Measurements from ENCODE around the gene CLIP2. TPM values are rescaled to one million over a fixed set of nuclear protein-coding genes. Genes with fewer than 3 reads are reported as not detected.
A peak's percentile ranks its signal among the peaks of the same experiment; 100 is the strongest.

The CLIP2 gene
- total RNA-seq, 1 donor from 2014 or later = 48.9 TPM

GRCh38 chr7:74286131-74286530 lies 3.1 kb upstream of the CLIP2 start:
- H3K4me3 Mint-ChIP-seq = no peak overlapping the region
- no peak for TF ChIP-seq CTCF (conservative IDR thresholded peaks at IDR 0.05)
- H3K9me3 Mint-ChIP-seq = no peaks in the 10 kb centered on the region
- DNase-seq (ENCODE audit: extremely low spot score, unreplicated experiment) = no peak
- no peaks in the 10 kb centered on the region for H3K36me3 Mint-ChIP-seq
- peaks cover 17% of the 10 kb centered on the region for H3K4me1 Mint-ChIP-seq (ENCODE audit: unreplicated experiment)
- H3K27me3 Mint-ChIP-seq = no peaks in the 10 kb centered on the region
- no peak overlapping the region for H3K27ac Mint-ChIP-seq

GRCh38 chr7:74287303-74288033 lies 1.7 kb upstream of the CLIP2 start:
- no peak for DNase-seq (ENCODE audit: extremely low spot score, unreplicated experiment)
- peaks cover 23% of the 10 kb centered on the region for H3K4me1 Mint-ChIP-seq (ENCODE audit: unreplicated experiment)
- no peaks in the 10 kb centered on the region for H3K36me3 Mint-ChIP-seq
- no peak for TF ChIP-seq CTCF (conservative IDR thresholded peaks at IDR 0.05)
- no peaks in the 10 kb centered on the region for H3K27me3 Mint-ChIP-seq
- peak overlapping the region; percentile 82 for H3K27ac Mint-ChIP-seq
- H3K4me3 Mint-ChIP-seq = no peak overlapping the region
- no peaks in the 10 kb centered on the region for H3K9me3 Mint-ChIP-seq

GRCh38 chr7:74288034-74288881 lies 949 bp upstream of the CLIP2 start:
- no peaks in the 10 kb centered on the region for H3K27me3 Mint-ChIP-seq
- no peak for DNase-seq (ENCODE audit: extremely low spot score, unreplicated experiment)
- H3K4me1 Mint-ChIP-seq (ENCODE audit: unreplicated experiment) = peaks cover 30% of the 10 kb centered on the region
- peak overlapping the region; percentile 91 for H3K4me3 Mint-ChIP-seq
- H3K36me3 Mint-ChIP-seq = no peaks in the 10 kb centered on the region
- no peak for TF ChIP-seq CTCF (conservative IDR thresholded peaks at IDR 0.05)
- H3K27ac Mint-ChIP-seq = peak overlapping the region; percentile 82
- H3K9me3 Mint-ChIP-seq = no peaks in the 10 kb centered on the region

- no peaks in the 10 kb centered on the region for H3K36me3 Mint-ChIP-seq
- peaks cover 44% of the 10 kb centered on the region for H3K4me1 Mint-ChIP-seq (ENCODE audit: unreplicated experiment)
- no peaks in the 10 kb centered on the region for H3K27me3 Mint-ChIP-seq
- H3K9me3 Mint-ChIP-seq = no peaks in the 10 kb centered on the region
- no peak overlapping the region for H3K27ac Mint-ChIP-seq
- peak overlapping the region; percentile 87 for H3K4me3 Mint-ChIP-seq
- TF ChIP-seq CTCF (conservative IDR thresholded peaks at IDR 0.05) = no peak
- DNase-seq (ENCODE audit: extremely low spot score, unreplicated experiment) = peak; percentile 72
These were observed 699 bp downstream of the CLIP2 start for GRCh38 chr7:74289659-74290552.

- H3K4me3 Mint-ChIP-seq = peak overlapping the region; percentile 87
- peak overlapping the region; percentile 61 for H3K27ac Mint-ChIP-seq
These were observed 1.3 kb downstream of the CLIP2 start for GRCh38 chr7:74290553-74290950.

More at GRCh38 chr7:74290553-74290950, 1.3 kb downstream of the CLIP2 start:
- no peak for TF ChIP-seq CTCF (conservative IDR thresholded peaks at IDR 0.05)
- Mint-ChIP-seq H3K9me3 (no peaks in the 10 kb centered on the region), H3K36me3 (no peaks in the 10 kb centered on the region), H3K27me3 (no peaks in the 10 kb centered on the region), H3K4me1 (ENCODE audit: unreplicated experiment) (peaks cover 50% of the 10 kb centered on the region)
- DNase-seq (ENCODE audit: extremely low spot score, unreplicated experiment) = no peak

Data from type B pancreatic cell (in vitro differentiated cells).